HG03354 (cell line): Measurements from ENCODE around the gene TBC1D10B.
A peak's percentile ranks its signal among the peaks of the same experiment; 100 is the strongest.
"Not testable (repeated sequence)": the region's sequence is repeated elsewhere in the genome, so short reads cannot be mapped to it uniquely, and the experiment has no call there.

ENCODE experiments used
- ATAC-seq: cut with Tn5 transposase; IDR thresholded peaks from one replicate; pipeline ENCODE4 v1.9.1; 2021; ENCODE audit warnings: mild to moderate bottlenecking; ENCODE audit not compliant: unreplicated experiment, poor library complexity, severe bottlenecking

The TBC1D10B gene

GRCh38 chr16:30398661-30399434, 28.6 kb upstream of the TBC1D10B start:
- no peak for ATAC-seq

- no peak for ATAC-seq
Observed at GRCh38 chr16:30397776-30398660, 27.7 kb upstream of the TBC1D10B start.

- no peak for ATAC-seq
Observed at GRCh38 chr16:30397056-30397455, 26.8 kb upstream of the TBC1D10B start.

- ATAC-seq, result not testable (repeated sequence)
Observed at GRCh38 chr16:30396627-30397026, 26.3 kb upstream of the TBC1D10B start.

GRCh38 chr16:30395992-30396585, 25.8 kb upstream of the TBC1D10B start:
- ATAC-seq, result no peak

GRCh38 chr16:30395155-30395991, 25.1 kb upstream of the TBC1D10B start, which contains the start of gene ZNF48:
TSS of gene ZNF48 (plus strand) at chr16:30395420. CDS start at chr16:30395795, 375 bp downstream.
- ATAC-seq, result peak; percentile 77

- no peak for ATAC-seq
Observed at GRCh38 chr16:30394592-30395154, 24.4 kb upstream of the TBC1D10B start.

- ATAC-seq, result no peak
Observed at GRCh38 chr16:30383521-30383920, 13.2 kb upstream of the TBC1D10B start.

- peak; percentile 37 for ATAC-seq
Observed at GRCh38 chr16:30382111-30382881, 12.0 kb upstream of the TBC1D10B start, which contains the start of gene SEPTIN1. TSS of gene SEPTIN1 (minus strand) at chr16:30382561. CDS start at chr16:30382542, 19 bp downstream.

- ATAC-seq, result no peak
Observed at GRCh38 chr16:30381291-30382041, 11.2 kb upstream of the TBC1D10B start.

- ATAC-seq, result no peak
Observed at GRCh38 chr16:30380803-30381208, 10.5 kb upstream of the TBC1D10B start.

- ATAC-seq, result no peak
Observed at GRCh38 chr16:30380072-30380802, 9.9 kb upstream of the TBC1D10B start.

- peak; percentile 1 for ATAC-seq
Observed at GRCh38 chr16:30379158-30379783, 9.0 kb upstream of the TBC1D10B start.

- ATAC-seq, result peak; percentile 86
Observed at GRCh38 chr16:30378236-30379157, 8.2 kb upstream of the TBC1D10B start.

- ATAC-seq, result peak; percentile 47
Observed at GRCh38 chr16:30377812-30378235, 7.5 kb upstream of the TBC1D10B start.
